ENCODE measurements around the gene TFR2. TPM values are rescaled to one million over a fixed set of nuclear protein-coding genes. Genes with fewer than 3 reads are reported as not detected.
A peak's percentile ranks its signal among the peaks of the same experiment; 100 is the strongest.

The TFR2 gene
- total and polyA plus RNA-seq, 9 of the 15 experiments (the other 6 are each of a cell fraction or from before 2014, with no cell fraction given), result 3.8 to 123 (median 51.1) TPM

DNA sequence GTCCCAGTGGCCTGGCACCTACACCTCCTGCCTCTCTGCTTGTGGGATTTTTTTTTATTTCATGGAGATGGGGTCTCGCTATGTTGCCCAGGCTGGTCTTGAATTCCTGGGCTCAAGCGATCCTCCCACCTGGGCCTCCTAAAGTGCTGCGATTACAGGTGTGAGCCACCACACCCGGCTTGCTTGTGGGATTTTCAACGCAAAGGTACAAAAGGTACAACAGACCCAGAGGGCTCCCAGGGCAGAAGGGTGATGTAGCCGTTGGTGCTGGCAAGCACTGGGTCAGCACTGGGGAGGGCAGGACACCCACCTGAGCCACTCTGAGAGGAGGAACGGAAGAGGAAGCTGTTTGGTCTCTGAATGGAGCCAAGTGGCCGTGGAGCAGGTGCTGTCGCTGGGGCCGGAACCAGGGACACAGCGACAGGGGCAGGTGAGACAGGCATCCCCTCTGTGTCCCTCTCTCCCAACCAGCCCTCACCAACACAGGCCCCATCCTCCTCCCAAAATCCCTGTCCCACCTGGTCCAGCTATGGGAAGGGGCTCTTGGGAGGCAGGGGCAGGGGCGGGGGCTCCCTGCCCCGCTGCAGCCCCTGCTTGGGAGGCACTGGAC lies 64.9 kb downstream of the TFR2 start:
- in situ Hi-C loops (cut with MboI), result no loop called here
- POLR2A ChIA-PET, result interaction anchor here (3.6 kb wide), 1 partner anchor 10 kb away, joined by 27 read pairs; the partner anchor contains the start of genes FBXO24 and LRCH4
- TF ChIP-seq YBX1 (IDR thresholded peaks at IDR 0.05), result no peak
- TF ChIP-seq CXXC5 (CRISPR knock-in tag; IDR thresholded peaks at IDR 0.05), result no peak
- 0 out of 2 replicates have a peak, but pooled peaks have one; percentile 1 for TF ChIP-seq RBFOX2 (IDR thresholded peaks at IDR 0.05; ENCODE audit: low read depth, low read length)
- TF ChIP-seq ZNF121 (CRISPR knock-in tag; conservative IDR thresholded peaks at IDR 0.05), result 0 out of 2 replicates have a peak, but pooled peaks have one; percentile 25
- no peak for TF ChIP-seq U2AF1 (optimal IDR thresholded peaks at IDR 0.05; ENCODE audit: low read depth, low read length)
- TF ChIP-seq ATF3 (IDR thresholded peaks at IDR 0.05), result no peak
- TF ChIP-seq ATF3 (CRISPR knock-in tag; conservative IDR thresholded peaks at IDR 0.05), result no peak
- TF ChIP-seq SOX6 (IDR thresholded peaks at IDR 0.05), result no peak

More for the DNA sequence above, 64.9 kb downstream of the TFR2 start:
- H3K36me3 ChIP-seq (ENCODE audit: control insufficient read depth, insufficient read depth, low read length), result peaks cover 77% of the 10 kb centered on the region
- ATAC-seq, result no peak
- H3K9ac ChIP-seq (ENCODE audit: insufficient read depth in 1 of 2, low read depth in 2 of 2, low read length in 2 of 2), result peak overlapping the region in 1 of 2 experiments; percentile 66; a peak in 2 of 4 replicates
- no peak overlapping the region for H3K27ac ChIP-seq (ENCODE audit: extremely low read depth, low read depth, low read length)
- CTCF ChIA-PET (ENCODE audit: low intra/inter-chr PET ratio), result no interaction called here
- H3K4me3 ChIP-seq, result no peak overlapping the region
- H3K4me2 ChIP-seq (ENCODE audit: insufficient read depth, low read length), result no peak overlapping the region
- no peak overlapping the region for H2AFZ ChIP-seq (ENCODE audit: low read depth, low read length)
- no peaks in the 10 kb centered on the region for H3K9me3 ChIP-seq (replicated peaks; ENCODE audit: control insufficient read depth, insufficient read depth, low read depth, low read length)
- DNase-seq (ENCODE audit: extremely low read depth in 1 of 4, low spot score in 3 of 4), result no peak
- WGBS (ENCODE audit: insufficient coverage, low coverage, missing lambda C conversion rate), result 95% methylated on average over 11 of the region's 13 CpGs
- no peaks in the 10 kb centered on the region for H3K79me2 ChIP-seq (ENCODE audit: control insufficient read depth, insufficient read depth, low read length)
- peaks cover 4% of the 10 kb centered on the region for H3K9me1 ChIP-seq (ENCODE audit: control insufficient read depth, insufficient read depth, low read length)
- peaks cover 0 to 67% of the 10 kb centered on the region in 2 experiments; a peak in 3 of 5 replicates for H3K4me1 ChIP-seq (replicated peaks in 1 of 2; ENCODE audit: control insufficient read depth in 2 of 2, insufficient read depth in 2 of 2, low read length in 2 of 2)
- no TSS peak for BruUV-seq (replicated peaks)
- FAIRE-seq, result no peak
- H4K20me1 ChIP-seq (replicated peaks; ENCODE audit: control insufficient read depth, insufficient read depth, low read length), result no peaks in the 10 kb centered on the region; the same call in 1 of the 2 replicates
- intact Hi-C loops (cut with micrococcal nuclease), result no loop called here
- no peaks in the 10 kb centered on the region for H3K27me3 ChIP-seq (ENCODE audit: control insufficient read depth in 2 of 2, insufficient read depth in 2 of 2, low read length in 2 of 2)

Measured in K562 (cell line).